Stimulated activated CD8-positive, alpha-beta memory T cell treated with anti-CD3 and anti-CD28 coated beads, Interleukin-7, amount 100 ng/mL, for 1 hour (primary cell): Measurements from ENCODE around the gene CYP51A1.
"Not testable (repeated sequence)": the region's sequence is repeated elsewhere in the genome, so short reads cannot be mapped to it uniquely, and the experiment has no call there.

Experiments used
- DNase-seq, 2 donors: peaks; one replicate each; pipeline ENCODE4 v3.0.0-alpha.2; 2020; ENCODE audit warnings: low read depth in 2 of 2

CYP51A1 gene

GRCh38 chr7:92134271-92135051, at the start of gene CYP51A1:
Gene CYP51A1 (minus strand): TSS chr7:92134477. CDS start chr7:92134364, 113 bp downstream.
- peak; percentile 86 to 91 for DNase-seq

- peak; percentile 79 to 81 for DNase-seq
These were observed 44.9 kb upstream of the CYP51A1 start, which contains the start of gene LRRD1 for GRCh38 chr7:92178928-92179924. Gene LRRD1 (minus strand): TSS chr7:92179142. CDS start chr7:92165202, 13,940 bp downstream.

GRCh38 chr7:92177362-92177761, 43.1 kb upstream of the CYP51A1 start:
- no peak for DNase-seq

GRCh38 chr7:92169529-92169928, 35.3 kb upstream of the CYP51A1 start:
- DNase-seq = not testable (repeated sequence)

GRCh38 chr7:92161271-92161670, 27.0 kb upstream of the CYP51A1 start:
- no peak for DNase-seq

GRCh38 chr7:92158660-92159575, 24.6 kb upstream of the CYP51A1 start:
- DNase-seq = no peak

- DNase-seq = no peak
These were observed 22.7 kb upstream of the CYP51A1 start for GRCh38 chr7:92156990-92157389.

- DNase-seq = no peak
These were observed 20.9 kb upstream of the CYP51A1 start for GRCh38 chr7:92155108-92155739.

GRCh38 chr7:92150450-92151017, 16.3 kb upstream of the CYP51A1 start:
- no peak for DNase-seq

GRCh38 chr7:92149736-92150239, 15.5 kb upstream of the CYP51A1 start:
- DNase-seq = no peak

- not testable (repeated sequence) for DNase-seq
These were observed 9.1 kb upstream of the CYP51A1 start for GRCh38 chr7:92143192-92143880.

GRCh38 chr7:92142791-92143190, 8.5 kb upstream of the CYP51A1 start:
- DNase-seq = not testable (repeated sequence)

- DNase-seq = no peak
These were observed 6.9 kb upstream of the CYP51A1 start for GRCh38 chr7:92141161-92141560.

- no peak for DNase-seq
These were observed 3.3 kb upstream of the CYP51A1 start for GRCh38 chr7:92137557-92137956.

GRCh38 chr7:92135052-92135889, 994 bp upstream of the CYP51A1 start:
- no peak for DNase-seq

- DNase-seq = peak; percentile 24 to 29
These were observed 473 bp downstream of the CYP51A1 start for GRCh38 chr7:92133737-92134270.

- DNase-seq = no peak
These were observed 1.0 kb downstream of the CYP51A1 start for GRCh38 chr7:92133133-92133736.

GRCh38 chr7:92131764-92132330, 2.4 kb downstream of the CYP51A1 start:
- no peak for DNase-seq
